ENCODE results near the gene GOLM1. TPM values are rescaled to one million over a fixed set of nuclear protein-coding genes. Genes with fewer than 3 reads are reported as not detected.

GOLM1 gene
- total and polyA plus RNA-seq, 2 of the 8 experiments (the other 6 are each of a cell fraction or from before 2014, with no cell fraction given) = 45.9 to 88.9 TPM

- Histone ChIP-seq H2BK20ac (ENCODE audit: low read length) (no peak overlapping the region), H3K4ac (replicated peaks; ENCODE audit: insufficient read length, low read depth, low read length) (no peak overlapping the region), H3K23ac (ENCODE audit: insufficient read length) (no peak overlapping the region), H3K4me3 (ENCODE audit: extremely low read depth in 1 of 4, insufficient read depth in 2 of 4, low read depth in 3 of 4, low read length in 4 of 4) (no peak overlapping the region), H3K36me3 (ENCODE audit: control insufficient read depth in 2 of 4, insufficient read depth in 4 of 4, low read length in 3 of 4) (peaks cover 3 to 76% (median 20%) of the 10 kb centered on the region in 4 experiments; a peak in 7 of 8 replicates), H2AFZ (ENCODE audit: low read length) (no peak overlapping the region), H4K91ac (replicated peaks; ENCODE audit: insufficient read length, low read length) (no peak overlapping the region), H3K27me3 (replicated peaks in 1 of 4; ENCODE audit: control insufficient read depth in 3 of 4, extremely low read depth in 1 of 4, insufficient read depth in 3 of 4, low read length in 3 of 4) (no peaks in the 10 kb centered on the region), H3K4me2 (ENCODE audit: insufficient read depth in 1 of 2, low read depth in 2 of 2, low read length in 2 of 2) (no peak overlapping the region), H3K4me1 (replicated peaks in 1 of 4; ENCODE audit: control insufficient read depth in 3 of 4, insufficient read depth in 4 of 4, low read length in 3 of 4) (no peaks in the 10 kb centered on the region), H3K9me3 (ENCODE audit: insufficient read depth in 2 of 2, low read depth in 1 of 2, low read length in 1 of 2) (no peaks in the 10 kb centered on the region), H3K56ac (replicated peaks; ENCODE audit: insufficient read length, low read depth, low read length) (no peak overlapping the region), H3K18ac (ENCODE audit: extremely low read depth, low read length) (no peak overlapping the region), H2BK120ac (replicated peaks; ENCODE audit: low read depth, low read length) (no peak overlapping the region), H3K14ac (ENCODE audit: insufficient read length) (no peak overlapping the region), H2BK15ac (ENCODE audit: low read length) (no peak overlapping the region), H4K5ac (ENCODE audit: insufficient read length, low read depth, low read length) (no peak overlapping the region), H3K27ac (ENCODE audit: low read depth, low read length) (no peak overlapping the region), H2BK5ac (ENCODE audit: low read depth, low read length) (no peak overlapping the region), H2AK5ac (ENCODE audit: low read depth, low read length) (no peak overlapping the region), H4K8ac (ENCODE audit: extremely low read depth, insufficient read depth, low read length) (no peak overlapping the region), H4K20me1 (replicated peaks in 1 of 2; ENCODE audit: control insufficient read depth in 1 of 2, insufficient read depth in 2 of 2, low read length in 2 of 2) (no peaks in the 10 kb centered on the region), H3K23me2 (ENCODE audit: low read depth, low read length) (no peaks in the 10 kb centered on the region), H2BK12ac (ENCODE audit: low read depth, low read length) (no peak overlapping the region), H3K79me2 (ENCODE audit: control insufficient read depth in 1 of 2, insufficient read depth in 2 of 2, low read length in 2 of 2) (no peaks in the 10 kb centered on the region), H3K79me1 (ENCODE audit: low read depth, low read length) (no peaks in the 10 kb centered on the region), H3K9ac (replicated peaks in 1 of 4; ENCODE audit: extremely low read depth in 1 of 4, low read depth in 3 of 4, low read length in 3 of 4) (no peak overlapping the region)
- CTCF ChIA-PET (ENCODE audit: partially characterized antibody) = interaction anchor here (0.8 to 1.1 kb wide), 2 partner anchors 57 to 88 kb away, joined by 3 read pairs; no protein-coding TSS in a partner anchor
- no peak for FAIRE-seq
- POLR2A ChIA-PET (ENCODE audit: partially characterized antibody) = interaction anchor here (0.9 kb wide), 1 partner anchor 37 kb away, joined by 3 read pairs; no protein-coding TSS in a partner anchor
- 92% methylated on average over 4 of the region's 4 CpGs; no CpG with 5 or more reads in 1 of the 2 experiments for WGBS, 2 experiments (ENCODE audit: extremely low coverage in 1 of 2, insufficient coverage in 1 of 2, insufficient read length in 1 of 2, insufficient replicate concordance in 2 of 2, low coverage in 1 of 2, low lambda C conversion rate in 2 of 2, missing lambda C conversion rate in 1 of 2)
- TF ChIP-seq ATF3 (IDR thresholded peaks at IDR 0.05; ENCODE audit: insufficient read depth, low read depth, low read length) (no peak), PHF8 (conservative IDR thresholded peaks at IDR 0.05; ENCODE audit: low read depth, low read length) (no peak), POLR2A (IDR thresholded peaks at IDR 0.05; ENCODE audit: control extremely low read depth in 1 of 2, low read depth in 2 of 2, low read length in 2 of 2) (no peak), EZH2 (IDR thresholded peaks at IDR 0.05; ENCODE audit: low read depth, low read length, severe bottlenecking) (no peak), CBX5 (IDR thresholded peaks at IDR 0.05; ENCODE audit: low read depth, low read length) (no peak), TBP (IDR thresholded peaks at IDR 0.05; ENCODE audit: low read depth, low read length) (no peak), TAF1 (IDR thresholded peaks at IDR 0.05; ENCODE audit: low read depth, low read length) (no peak)
- no peak for DNase-seq (ENCODE audit: low read depth in 1 of 2, low spot score in 2 of 2)
Observed at GRCh38 chr9:85978496-85978895, 120.9 kb downstream of the GOLM1 start.
